ENCODE data around the gene ITPRID2.
A peak's percentile ranks its signal among the peaks of the same experiment; 100 is the strongest.

The ITPRID2 gene

DNA sequence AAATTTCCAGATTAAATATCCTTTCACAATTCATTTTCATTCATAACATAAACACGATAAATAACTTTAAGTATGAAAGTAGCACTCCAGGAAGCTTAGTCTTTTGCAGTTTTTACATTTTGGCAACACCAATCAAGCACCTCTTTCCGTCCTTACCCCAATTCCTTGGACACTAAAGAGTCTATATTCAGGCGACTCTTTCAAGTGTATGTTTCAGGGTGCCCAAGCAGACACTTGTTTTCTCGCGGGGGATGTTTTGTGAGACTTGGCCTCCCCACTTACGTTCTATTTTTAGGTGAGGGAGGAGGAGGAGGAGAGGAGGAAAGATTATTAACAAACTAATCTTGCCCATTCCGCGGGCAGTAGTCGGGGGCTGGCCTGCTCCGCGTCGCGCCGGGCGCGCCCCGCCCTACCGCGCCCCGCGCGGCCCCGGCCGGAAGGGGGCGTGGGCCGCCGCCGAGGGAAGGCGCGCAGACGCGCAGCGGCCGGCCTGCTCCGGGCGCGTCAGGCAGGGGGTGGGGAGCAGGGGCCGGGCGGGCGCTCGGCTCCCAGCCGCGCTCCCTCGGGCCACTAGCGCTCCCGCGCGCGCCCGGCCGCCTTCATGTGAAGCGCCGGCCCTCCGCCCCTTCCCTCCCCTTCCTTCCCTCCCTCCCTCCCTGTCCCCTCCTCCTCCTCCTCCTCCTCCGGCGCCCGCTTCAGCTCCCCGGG, at the start of gene ITPRID2:
TSS of gene ITPRID2 (plus strand) at position 473 of the 708 bp plus-strand sequence. CDS start 337 bp downstream, outside the sequence.
- DNase-seq (ENCODE audit: low read depth in 2 of 2) = peak; percentile 58 to 68

DNA sequence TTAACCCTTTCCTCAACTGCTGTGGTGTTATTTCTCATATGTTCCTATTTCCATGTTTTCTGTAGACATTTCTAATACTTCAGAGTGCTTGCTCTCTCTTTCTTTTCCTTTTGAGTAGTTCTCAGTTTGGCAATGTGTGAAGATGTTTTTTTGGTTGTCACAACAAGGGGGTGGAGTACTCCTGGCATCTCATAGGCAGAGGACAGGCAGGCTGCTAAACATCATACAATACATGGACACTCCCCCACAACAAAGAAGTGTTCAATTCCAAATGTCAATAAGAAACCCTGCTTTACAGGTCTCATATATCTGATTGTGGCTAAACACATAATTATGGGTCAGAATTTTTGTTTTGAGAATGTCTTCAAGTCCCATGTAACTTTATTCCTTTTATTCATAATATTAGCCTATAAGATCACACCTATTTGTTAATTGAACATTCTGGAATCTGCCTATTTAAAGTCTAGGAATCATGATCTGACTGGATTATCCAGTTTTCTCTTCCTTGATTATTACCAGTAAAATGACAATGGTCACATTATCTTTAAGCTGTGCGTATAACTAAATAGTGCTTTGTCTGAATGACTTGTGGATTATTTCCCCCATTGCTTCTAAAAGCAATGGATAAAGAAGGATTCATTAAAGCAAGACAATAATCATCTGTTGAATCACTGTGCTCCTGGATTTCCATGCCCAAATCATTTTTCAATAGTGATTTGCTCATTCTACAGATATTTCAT, 46.8 kb upstream of the ITPRID2 start:
- DNase-seq (ENCODE audit: low read depth in 2 of 2) = no peak

DNA sequence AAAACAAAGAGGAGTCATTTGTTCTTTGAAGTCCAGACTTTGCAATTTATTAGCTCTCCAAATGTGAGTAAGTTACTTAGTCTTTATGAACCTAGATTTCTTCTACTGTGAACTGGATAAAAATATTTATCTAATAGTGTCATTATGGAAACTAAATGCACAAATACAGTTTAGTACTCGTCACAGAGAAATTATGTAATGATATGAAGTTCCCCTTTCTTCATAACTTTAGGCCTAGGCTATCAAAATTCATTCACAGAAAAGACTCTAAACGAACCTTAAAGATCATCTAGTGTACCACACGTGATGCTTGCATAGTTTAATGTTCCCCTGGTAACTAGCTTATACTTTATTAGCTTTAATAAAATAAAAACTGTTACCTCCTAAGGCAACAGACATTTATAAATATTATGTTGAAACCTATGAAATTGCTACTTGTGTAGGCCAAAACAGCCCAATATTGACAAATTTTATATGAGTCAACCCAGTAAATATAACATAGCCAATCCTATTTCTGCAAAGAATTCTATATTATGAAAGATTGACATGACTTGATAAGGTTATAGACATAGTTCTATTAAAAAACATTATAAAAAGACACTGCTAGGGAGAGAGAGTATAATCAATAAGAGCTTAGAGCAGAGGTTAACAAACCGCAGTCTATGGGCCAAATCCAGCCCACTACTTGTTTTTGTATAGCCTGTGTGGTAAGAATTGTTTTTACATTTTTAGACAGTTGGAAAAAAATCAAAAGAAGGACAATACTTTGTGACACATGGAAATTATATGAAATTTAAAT, 44.9 kb upstream of the ITPRID2 start:
- DNase-seq (ENCODE audit: low read depth in 2 of 2) = no peak

DNA sequence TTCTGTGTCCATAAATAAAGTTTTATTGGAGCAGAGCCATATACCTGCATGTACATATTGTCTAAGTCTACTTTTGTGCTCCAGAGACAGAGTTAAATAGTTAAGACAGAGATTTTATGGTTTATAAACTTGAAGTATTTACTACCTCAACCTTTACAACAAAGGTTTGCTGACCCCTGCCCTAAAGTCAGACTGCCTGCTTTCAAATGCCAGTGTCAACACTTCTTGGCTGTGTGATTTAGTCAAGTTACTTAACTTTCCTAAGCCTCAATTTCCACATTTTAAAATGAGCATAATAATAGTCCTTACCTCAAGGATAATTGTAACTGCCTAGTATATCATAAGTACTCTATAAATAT, 44.4 kb upstream of the ITPRID2 start:
- no peak for DNase-seq (ENCODE audit: low read depth in 2 of 2)

DNA sequence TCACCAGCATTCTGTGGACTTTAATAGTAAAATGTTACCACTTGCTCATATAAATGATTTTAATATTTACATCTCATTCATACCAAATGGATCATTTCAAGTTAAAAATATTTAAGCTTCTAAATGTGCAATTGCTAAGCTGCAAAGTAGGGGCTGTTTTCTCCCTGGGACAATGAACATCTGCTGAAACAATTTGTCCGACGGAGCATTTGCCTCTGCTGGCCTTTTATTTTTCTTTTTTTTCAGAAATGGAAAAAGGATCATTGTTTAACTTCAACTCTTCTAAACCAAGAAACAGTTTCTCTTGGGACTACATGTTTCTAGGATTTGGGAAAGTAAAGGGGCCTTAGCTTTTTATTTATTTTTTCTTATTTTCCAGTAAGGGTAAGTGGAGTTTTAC, 43.8 kb upstream of the ITPRID2 start:
- DNase-seq (ENCODE audit: low read depth in 2 of 2) = no peak

DNA sequence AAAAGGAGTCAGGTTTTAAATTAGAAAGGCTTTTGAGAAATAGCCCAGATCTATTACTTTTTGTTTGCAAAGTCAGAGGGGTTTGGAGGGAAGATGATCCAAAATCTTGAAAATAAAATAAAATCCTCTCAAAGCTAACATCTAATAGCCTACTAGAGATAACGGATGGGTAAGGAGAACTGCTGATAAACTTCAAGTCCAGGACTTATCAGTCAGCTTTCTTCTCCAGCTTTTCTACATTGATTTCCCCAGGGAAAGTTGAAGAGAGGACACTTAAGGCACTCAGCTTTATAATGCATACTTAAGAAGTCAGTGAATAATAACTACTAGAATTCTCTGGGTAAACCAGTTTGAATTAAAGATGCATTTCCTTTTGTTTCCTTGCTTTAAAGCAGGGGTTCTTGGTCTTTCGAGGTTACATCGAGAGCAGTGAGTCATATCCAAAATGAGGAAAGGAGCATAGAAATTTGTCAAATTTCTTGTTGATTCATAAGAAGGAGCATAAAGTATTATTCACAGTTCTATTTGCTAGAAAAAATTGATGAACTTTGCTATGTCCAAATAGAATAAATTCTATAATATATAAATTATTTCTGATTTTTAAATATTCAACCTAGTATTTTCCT, 43.2 kb upstream of the ITPRID2 start:
- DNase-seq (ENCODE audit: low read depth in 2 of 2) = no peak

DNA sequence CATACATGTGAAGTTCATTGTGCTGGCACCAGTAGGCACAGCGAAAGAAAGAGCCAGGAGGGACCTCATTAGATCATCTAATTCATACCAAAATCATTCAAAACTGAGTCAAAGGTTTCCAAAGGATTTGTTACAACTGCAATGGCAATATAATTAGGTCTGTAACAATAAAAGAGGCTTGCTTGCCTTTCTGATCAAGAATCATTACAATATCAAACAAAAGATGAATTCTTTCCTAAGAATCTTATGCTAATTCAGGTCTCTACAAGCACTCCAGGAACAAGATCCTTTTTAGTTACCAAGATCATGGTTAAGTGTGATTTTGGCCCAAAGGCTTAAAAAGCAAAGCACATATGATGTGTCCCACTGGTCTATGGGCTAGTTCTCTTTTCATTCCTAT, 41.9 kb upstream of the ITPRID2 start:
- DNase-seq (ENCODE audit: low read depth in 2 of 2) = no peak

DNA sequence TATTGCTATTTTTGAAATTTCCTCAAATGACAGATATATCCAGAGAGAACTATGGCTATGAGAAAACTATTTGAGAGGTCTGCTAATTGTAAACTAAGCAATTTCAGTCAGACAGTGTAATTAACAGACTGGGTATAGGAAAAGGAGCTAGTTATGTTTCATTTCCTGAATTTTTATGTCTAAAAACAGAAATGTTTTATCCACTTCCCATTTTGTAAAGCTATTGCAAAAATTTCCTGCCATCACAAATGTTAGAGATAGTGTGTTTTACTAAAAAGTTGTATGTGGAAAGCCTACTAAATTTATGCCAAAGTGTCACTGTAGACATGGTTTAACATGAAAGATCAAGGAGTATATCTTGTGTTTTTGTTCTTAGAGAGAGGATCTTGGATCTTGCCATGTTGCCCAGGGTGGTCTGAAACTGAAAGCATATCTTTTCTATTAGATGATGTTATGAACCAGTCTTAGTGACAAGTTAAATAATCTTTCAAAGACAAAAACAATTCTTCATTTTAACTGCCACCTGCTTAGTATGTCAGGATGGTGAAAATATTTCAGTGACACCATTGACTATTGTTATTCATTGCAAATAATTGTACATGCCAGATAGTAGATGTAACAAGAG, 40.5 kb upstream of the ITPRID2 start:
- no peak for DNase-seq (ENCODE audit: low read depth in 2 of 2)

DNA sequence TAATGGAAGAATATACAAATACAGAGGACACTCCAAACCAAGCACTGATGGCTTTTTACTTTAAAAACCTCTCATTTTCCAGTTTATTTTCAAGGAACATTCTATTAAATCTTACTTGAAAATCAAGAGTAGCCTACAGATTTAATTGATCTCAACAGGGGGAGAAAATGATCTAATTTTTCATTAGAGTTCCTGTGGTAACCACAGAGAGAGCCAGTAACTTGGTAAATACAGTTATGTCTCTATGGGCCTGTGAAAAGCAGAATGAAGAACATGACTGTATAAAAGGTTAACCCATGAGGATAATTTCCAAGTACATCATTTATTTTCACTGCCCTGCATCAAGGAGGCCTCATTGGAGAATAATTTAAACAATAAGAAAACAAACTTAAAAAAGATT, 39.8 kb upstream of the ITPRID2 start:
- no peak for DNase-seq (ENCODE audit: low read depth in 2 of 2)

DNA sequence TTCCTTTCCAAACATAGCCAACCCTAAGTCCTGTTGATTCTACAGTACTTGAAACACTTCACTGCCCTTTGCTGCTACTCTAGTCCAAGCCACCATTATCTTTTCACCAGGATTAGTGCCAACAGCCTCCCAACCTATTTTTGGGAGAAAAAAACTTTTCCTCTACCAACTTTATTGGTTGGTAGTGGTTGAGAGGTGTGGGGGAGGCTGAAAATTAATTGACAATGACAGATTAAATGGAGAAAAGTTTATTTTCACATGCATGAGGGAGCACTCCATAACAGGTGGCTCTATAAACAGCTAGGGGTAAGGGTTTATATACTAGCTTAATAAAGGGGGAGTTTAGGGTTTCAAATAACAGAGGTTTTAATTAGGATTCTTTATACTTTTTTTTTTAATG, 37.8 kb upstream of the ITPRID2 start:
- DNase-seq (ENCODE audit: low read depth in 2 of 2) = no peak

DNA sequence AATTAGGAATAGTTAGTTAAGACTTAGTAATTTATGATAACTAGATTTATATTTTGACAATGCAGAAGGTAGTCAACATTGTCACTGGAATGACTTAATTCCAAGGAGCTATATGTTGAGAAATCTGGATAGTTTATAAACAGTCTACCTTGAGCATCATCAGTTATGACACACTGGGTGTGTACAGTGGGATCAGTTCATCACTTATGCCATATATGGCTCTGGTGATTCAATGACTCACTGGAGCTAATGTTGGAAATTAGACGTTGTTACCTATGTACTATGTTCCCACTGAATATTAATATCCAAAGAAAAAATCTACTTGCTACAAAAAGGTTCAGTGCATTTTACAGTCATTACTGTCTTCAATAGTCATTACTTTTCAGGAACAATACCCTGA, 34.0 kb upstream of the ITPRID2 start:
- DNase-seq (ENCODE audit: low read depth in 2 of 2) = no peak

DNA sequence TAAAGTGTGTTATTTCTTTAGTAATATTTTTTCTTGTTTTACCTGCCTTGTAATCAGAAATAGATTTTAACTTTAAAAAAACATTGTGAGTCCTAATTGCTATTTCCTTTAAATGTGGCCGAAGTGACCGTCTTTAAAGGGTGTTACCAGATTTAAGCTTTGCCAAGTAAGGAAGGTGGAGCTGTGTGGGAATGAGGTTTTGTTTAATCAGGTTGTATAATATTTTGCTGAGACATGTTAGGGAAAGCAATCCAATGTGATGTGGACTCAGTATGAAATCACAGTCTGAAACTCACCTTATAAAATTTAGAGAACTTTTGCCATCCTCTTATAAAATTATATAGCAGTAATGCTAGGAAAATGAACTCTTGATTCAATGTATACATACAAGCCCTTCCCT, 32.9 kb upstream of the ITPRID2 start:
- no peak for DNase-seq (ENCODE audit: low read depth in 2 of 2)

DNA sequence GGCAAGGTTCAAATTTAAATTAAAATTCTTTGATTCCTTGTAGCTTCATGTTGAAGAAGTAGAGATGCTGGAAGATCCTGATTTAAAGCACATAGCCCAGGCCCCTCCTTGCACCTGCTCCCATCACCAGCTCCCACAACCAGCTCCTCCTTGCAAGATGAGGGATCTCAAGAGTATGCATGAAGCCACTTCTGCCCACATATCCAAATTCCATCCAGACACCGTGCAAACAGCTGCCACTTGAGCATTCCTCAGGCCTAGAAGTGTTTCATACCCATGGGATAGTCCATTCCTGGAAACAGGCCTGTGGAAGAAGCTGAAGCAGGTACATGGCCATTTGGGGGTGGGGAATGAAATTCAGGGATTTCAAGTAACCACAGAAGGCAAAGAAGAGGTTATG, 32.4 kb upstream of the ITPRID2 start:
- no peak for DNase-seq (ENCODE audit: low read depth in 2 of 2)

DNA sequence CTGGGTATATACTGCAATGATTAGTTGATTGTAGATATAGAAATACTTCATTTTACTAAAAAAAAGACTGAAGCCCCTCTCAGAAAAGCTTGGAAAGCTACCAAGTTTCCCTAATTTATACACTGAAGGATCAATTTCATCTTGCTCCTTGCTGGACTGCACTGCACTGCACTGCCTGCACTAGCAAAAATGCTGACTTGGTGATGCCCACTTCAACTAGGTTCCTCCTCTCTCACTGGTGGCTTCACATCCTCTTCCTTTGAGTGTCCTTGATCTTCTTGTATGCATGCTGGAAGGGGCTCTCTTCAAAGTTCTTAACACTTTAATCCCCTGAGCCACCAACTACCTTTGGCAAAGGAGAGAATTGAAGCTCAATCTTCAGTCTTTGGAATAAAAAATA, 31.7 kb upstream of the ITPRID2 start:
- DNase-seq (ENCODE audit: low read depth in 2 of 2) = no peak

DNA sequence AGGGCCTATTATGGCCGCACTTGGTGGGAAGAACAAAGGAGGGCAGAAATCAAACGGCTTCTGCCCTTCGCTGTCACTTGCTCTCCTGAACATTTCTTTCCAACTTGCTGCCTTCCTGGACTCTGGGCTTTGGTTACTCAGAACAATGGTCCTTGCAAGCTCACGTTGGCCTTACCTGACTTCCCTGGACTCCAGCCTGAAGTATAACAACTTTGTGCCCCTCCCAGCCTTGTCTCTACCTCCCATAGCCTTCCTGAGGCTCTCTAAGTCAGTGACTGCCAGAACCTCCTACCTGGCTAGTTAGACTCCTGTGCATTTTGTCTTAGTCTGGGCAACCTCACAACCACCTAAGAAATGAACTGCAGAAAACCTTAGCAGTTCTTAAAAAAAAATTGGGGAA, 30.2 kb upstream of the ITPRID2 start:
- no peak for DNase-seq (ENCODE audit: low read depth in 2 of 2)

DNA sequence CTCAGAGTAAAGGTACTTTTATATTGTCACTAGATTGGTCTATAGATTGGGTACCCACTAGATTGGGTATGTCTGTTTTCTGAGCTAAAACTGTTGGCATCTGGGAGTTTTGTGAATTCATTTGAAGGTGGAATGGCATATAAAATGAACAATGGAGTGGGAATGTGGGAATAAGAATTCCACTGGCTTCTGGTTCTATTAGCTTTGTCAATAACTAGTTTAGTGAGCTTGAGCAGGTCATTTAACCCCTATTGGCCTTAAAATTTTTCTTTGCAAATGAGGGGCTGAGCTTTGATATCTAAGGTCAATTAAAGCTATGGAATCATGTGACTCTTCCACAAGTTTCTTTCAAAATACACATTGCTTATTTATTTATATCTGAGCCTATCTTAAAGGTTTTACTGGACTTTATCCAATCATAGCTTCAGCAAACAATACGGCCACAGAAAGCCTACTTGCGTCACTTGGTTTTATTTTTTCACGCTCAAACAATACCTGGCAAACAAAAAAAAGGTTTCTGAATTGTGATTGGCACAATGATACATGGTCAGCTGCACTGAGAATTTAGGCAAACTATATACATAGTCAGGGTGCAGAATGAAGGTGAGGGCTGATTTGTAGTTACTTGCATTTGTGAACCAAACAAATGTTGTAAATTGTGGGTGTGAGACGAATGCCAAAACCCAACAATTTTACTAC, 28.8 kb upstream of the ITPRID2 start:
- no peak for DNase-seq (ENCODE audit: low read depth in 2 of 2)

DNA sequence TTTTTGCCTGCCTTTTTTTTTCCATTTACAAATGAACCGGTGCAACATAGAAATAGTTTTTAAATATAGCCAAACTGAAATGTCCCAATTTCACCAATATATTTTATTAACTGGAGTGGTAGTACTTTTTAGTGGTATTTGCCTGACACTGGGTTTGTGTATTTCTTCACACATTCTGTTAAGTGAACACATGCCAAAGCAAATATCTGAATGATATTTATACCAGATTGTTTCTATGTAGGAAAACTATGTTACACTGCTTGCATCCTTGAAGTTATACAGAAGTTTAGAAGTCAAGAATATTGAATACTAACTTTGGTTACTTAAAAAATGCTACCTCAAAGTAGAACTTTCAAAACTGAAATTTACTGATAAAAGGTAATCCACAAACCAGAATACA, 19.4 kb upstream of the ITPRID2 start:
- DNase-seq (ENCODE audit: low read depth in 2 of 2) = no peak

DNA sequence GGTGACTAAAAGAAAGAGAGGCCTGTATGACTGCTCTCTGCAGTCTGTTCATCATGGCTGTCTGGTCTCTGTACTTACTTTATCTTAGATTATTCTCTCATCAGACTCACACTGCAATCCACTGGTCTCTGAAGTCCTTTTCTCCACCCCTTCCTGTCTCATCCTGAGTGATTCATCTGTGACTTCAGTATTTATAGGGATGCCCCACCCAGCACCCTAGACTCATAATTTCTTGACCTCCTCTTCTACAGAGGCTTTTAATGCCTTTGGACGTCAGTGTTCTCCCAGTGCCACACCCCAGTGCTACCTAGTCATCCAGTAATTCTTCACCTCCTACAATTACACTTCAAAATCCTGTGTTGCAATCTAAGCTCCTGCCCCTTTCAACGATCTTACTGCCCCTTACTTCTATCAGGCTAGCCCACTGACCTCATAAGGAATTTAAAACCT, 14.9 kb upstream of the ITPRID2 start:
- DNase-seq (ENCODE audit: low read depth in 2 of 2) = no peak

DNA sequence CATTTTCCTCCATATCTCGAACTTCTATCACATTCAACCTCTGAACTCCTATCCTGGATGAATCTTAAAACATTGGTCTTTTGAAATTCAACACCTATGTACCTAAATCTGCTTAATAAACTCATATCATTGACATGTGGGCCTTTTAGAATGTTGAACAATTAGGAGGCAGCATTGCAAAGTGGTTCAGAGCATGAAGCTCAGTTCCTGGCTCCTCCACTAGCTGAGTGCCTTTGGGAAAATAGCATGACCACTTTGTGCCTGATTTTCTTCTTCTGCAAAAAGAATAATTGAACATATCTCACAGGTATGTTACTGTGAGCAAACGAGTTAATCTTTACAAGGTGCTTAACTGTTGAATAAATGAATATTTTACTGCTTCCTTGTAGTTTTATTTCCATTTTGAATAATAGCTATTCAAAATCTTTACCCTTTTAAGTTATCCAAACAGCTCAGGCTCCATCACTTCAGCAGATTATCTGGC, 14.3 kb upstream of the ITPRID2 start:
- DNase-seq (ENCODE audit: low read depth in 2 of 2) = no peak

DNA sequence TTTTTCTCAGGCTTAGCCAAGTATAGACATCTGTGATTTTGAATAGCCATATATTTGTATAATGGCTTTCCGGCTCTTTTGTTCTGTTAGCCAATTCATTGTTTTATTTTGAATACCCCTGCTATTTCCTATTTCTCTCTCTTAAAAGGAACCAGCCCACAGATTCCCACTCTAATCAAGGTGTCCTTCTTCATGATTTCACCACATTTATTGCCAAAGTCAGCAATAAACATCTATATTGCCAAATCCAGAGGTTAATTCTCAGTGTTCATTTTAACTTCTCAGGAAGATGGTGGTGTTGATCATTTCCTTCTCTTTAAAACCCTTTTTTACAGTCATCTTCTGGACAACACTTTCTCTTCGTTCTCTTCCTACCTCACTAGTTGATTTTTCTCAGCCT, 13.1 kb upstream of the ITPRID2 start:
- DNase-seq (ENCODE audit: low read depth in 2 of 2) = no peak

DNA sequence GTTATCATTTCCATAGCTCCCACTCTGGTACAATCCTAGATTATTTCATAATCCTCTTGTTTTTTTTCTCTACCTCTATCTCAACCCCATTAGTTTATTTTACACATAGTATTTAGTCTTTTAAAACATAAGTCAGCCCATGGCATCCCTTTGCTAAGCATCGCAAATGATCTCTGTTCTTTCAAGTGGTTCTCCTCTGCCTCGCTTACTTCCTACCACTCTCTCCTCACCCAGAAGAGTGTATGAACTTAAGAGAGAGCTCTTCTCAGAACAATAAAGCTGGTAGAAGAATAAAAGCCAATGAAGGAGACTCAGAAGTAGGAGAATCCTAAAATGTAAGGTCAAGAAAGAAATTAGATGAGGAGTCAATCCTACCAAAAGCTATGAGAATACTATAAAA, 12.2 kb upstream of the ITPRID2 start:
- no peak for DNase-seq (ENCODE audit: low read depth in 2 of 2)
